ENCODE measurements around the gene GH2.

Gene GH2

GRCh38 chr17:63830278-63830677 is 51.5 kb downstream of the GH2 start:
- DNase-seq (ENCODE audit: extremely low spot score, insufficient read length, low read depth) (no peak), FAIRE-seq (no peak)
